PC-3 (cell line): ENCODE measurements around the gene DIAPH2. TPM values are rescaled to one million over a fixed set of nuclear protein-coding genes. Genes with fewer than 3 reads are reported as not detected.

Experiments
- ATAC-seq: fragments of 200-7000 bp; cut with Tn5 transposase; 2 replicates; pipeline ENCODE4 v1.9.1; 2020; ENCODE audit warnings: mild to moderate bottlenecking, moderate library complexity
- BruUV-seq: library from RNA; stranded (reverse); fragments of 400-500 nt; replicated peaks from 2 replicates; lab custom pipeline; 2021; lab: Mats Ljungman, UMichigan
- CTCF ChIA-PET: fragments of 300-600 bp; sonication (Branson Sonifier 250); formaldehyde crosslinking; loops from one replicate; lab custom pipeline; 2022; ENCODE audit warnings: antibody characterized with exemption; lab: Charles Lee
- POLR2A ChIA-PET: fragments of 300-600 bp; sonication (Branson Sonifier 250); formaldehyde crosslinking; loops from one replicate; lab custom pipeline; 2022; ENCODE audit warnings: antibody characterized with exemption; ENCODE audit not compliant: unreplicated experiment; lab: Charles Lee
- DNase-seq: peaks from one replicate; pipeline ENCODE4 v3.0.0-alpha.2; 2015
- H2AFZ ChIP-seq: fragments of 300-600 bp; sonication (generic); 2 replicates; pipeline ENCODE4 v1.6.0; 2016; ENCODE audit warnings: antibody characterized with exemption, low read length
- H3F3A ChIP-seq: fragments of 300-600 bp; sonication (generic); one replicate; pipeline ENCODE4 v1.6.0; 2017; ENCODE audit warnings: antibody characterized with exemption, low read length, control low read depth, mild to moderate bottlenecking; ENCODE audit not compliant: unreplicated experiment
- H3K27ac ChIP-seq: fragments of 300-600 bp; sonication (generic); 2 replicates; pipeline ENCODE4 v1.5.1; 2016; ENCODE audit warnings: mild to moderate bottlenecking, low read length
- H3K27me3 ChIP-seq: fragments of 300-600 bp; sonication (generic); 2 replicates; pipeline ENCODE4 v1.6.1; 2016; ENCODE audit warnings: low read length, mixed read lengths
- H3K36me3 ChIP-seq: fragments of 300-600 bp; sonication (generic); 2 replicates; pipeline ENCODE4 v1.6.1; 2016; ENCODE audit warnings: low read depth, mixed run types, low read length, mixed read lengths
- H3K4me1 ChIP-seq: fragments of 300-600 bp; sonication (generic); 2 replicates; pipeline ENCODE4 v1.5.1; 2016; ENCODE audit warnings: low read length; ENCODE audit not compliant: insufficient read depth
- H3K4me2 ChIP-seq: fragments of 300-600 bp; sonication (generic); 2 replicates; pipeline ENCODE4 v1.6.0; 2016; ENCODE audit warnings: low read length
- H3K4me3 ChIP-seq: fragments of 300-600 bp; sonication (generic); 2 replicates; pipeline ENCODE4 v1.5.1; 2016; ENCODE audit warnings: mild to moderate bottlenecking, low read length, mixed read lengths
- H3K79me2 ChIP-seq: fragments of 300-600 bp; sonication (generic); 2 replicates; pipeline ENCODE4 v1.6.1; 2017; ENCODE audit warnings: low read length, mixed read lengths
- H3K9ac ChIP-seq: fragments of 300-600 bp; sonication (generic); 2 replicates; pipeline ENCODE4 v1.6.0; 2016; ENCODE audit warnings: mild to moderate bottlenecking, low read length
- H3K9me2 ChIP-seq: fragments of 300-600 bp; sonication (generic); replicated peaks from 2 replicates; pipeline ENCODE4 v1.6.1; 2016; ENCODE audit warnings: mixed run types, low read length, mixed read lengths
- H3K9me3 ChIP-seq: fragments of 300-600 bp; sonication (generic); 2 replicates; pipeline ENCODE4 v1.6.1; 2016; ENCODE audit warnings: low read length, mixed read lengths
- H4K20me1 ChIP-seq: fragments of 300-600 bp; sonication (generic); 2 replicates; pipeline ENCODE4 v1.6.1; 2016; ENCODE audit warnings: low read length, mixed read lengths
- CTCF ChIP-seq: fragments of 300-600 bp; sonication (generic); conservative IDR thresholded peaks from 2 replicates; pipeline ENCODE4 v1.5.1; 2017; ENCODE audit warnings: antibody characterized with exemption, low read depth, mild to moderate bottlenecking, low read length
- EZH2 ChIP-seq: fragments of 300-600 bp; sonication (generic); IDR thresholded peaks from one replicate; pipeline ENCODE4 v1.6.1; 2017; ENCODE audit warnings: antibody characterized with exemption, mild to moderate bottlenecking, low read length; ENCODE audit not compliant: unreplicated experiment
- EZH2phosphoT487 ChIP-seq: fragments of 300-600 bp; sonication (generic); IDR thresholded peaks from 2 replicates; pipeline ENCODE4 v1.6.1; 2018; ENCODE audit warnings: mild to moderate bottlenecking, antibody characterized with exemption, low read length, borderline replicate concordance
- intact Hi-C: fragments of 100-400 bp; cut with micrococcal nuclease; formaldehyde crosslinking; loops from 2 replicates; pipeline ENCODE4 v1.9.0; 2023
- total RNA-seq: library from RNA; depleted of rRNA; stranded (reverse); fragments of >200 nt; gene quantifications from 2 replicates; pipeline ENCODE4 v1.2.3, GENCODE V29; 2014

DIAPH2 gene
- total RNA-seq, 1 experiment from 2014 or later = 15.1 TPM

GRCh38 chrX:96985046-96985445 is 300.4 kb downstream of the DIAPH2 start:
- Histone ChIP-seq H2AFZ (no peak overlapping the region), H3K27me3 (no peaks in the 10 kb centered on the region), H4K20me1 (no peaks in the 10 kb centered on the region), H3K4me2 (no peak overlapping the region), H3K36me3 (no peaks in the 10 kb centered on the region), H3K9me3 (no peaks in the 10 kb centered on the region), H3K27ac (no peak overlapping the region), H3K4me3 (no peak overlapping the region), H3F3A (no peaks in the 10 kb centered on the region), H3K9ac (no peak overlapping the region), H3K79me2 (no peaks in the 10 kb centered on the region), H3K9me2 (no peaks in the 10 kb centered on the region), H3K4me1 (no peaks in the 10 kb centered on the region)
- TF ChIP-seq EZH2phosphoT487 (no peak), EZH2 (no peak), CTCF (no peak)
- BruUV-seq = no TSS peak
- ChIA-PET CTCF (no interaction called here), POLR2A (no interaction called here)
- ATAC-seq = no peak
- no peak for DNase-seq
- intact Hi-C loops = no loop called here

GRCh38 chrX:96987228-96987627 is 302.6 kb downstream of the DIAPH2 start:
- no peaks in the 10 kb centered on the region for H3K9me2 ChIP-seq
- no peak overlapping the region for H3K4me2 ChIP-seq
- ChIA-PET POLR2A (no interaction called here), CTCF (no interaction called here)
- BruUV-seq = no TSS peak
- no peaks in the 10 kb centered on the region for H3K9me3 ChIP-seq
- no peak overlapping the region for H2AFZ ChIP-seq
- DNase-seq (peak; percentile 15), ATAC-seq (no peak)
- intact Hi-C loops = no loop called here
- H3K4me1 ChIP-seq = no peaks in the 10 kb centered on the region
- H4K20me1 ChIP-seq = no peaks in the 10 kb centered on the region
- no peaks in the 10 kb centered on the region for H3F3A ChIP-seq
- H3K79me2 ChIP-seq = no peaks in the 10 kb centered on the region
- H3K27me3 ChIP-seq = no peaks in the 10 kb centered on the region
- TF ChIP-seq CTCF = no peak
- no peak for TF ChIP-seq EZH2
- TF ChIP-seq EZH2phosphoT487 = no peak
- H3K4me3 ChIP-seq = no peak overlapping the region
- no peak overlapping the region for H3K9ac ChIP-seq
- H3K36me3 ChIP-seq = no peaks in the 10 kb centered on the region
- no peak overlapping the region for H3K27ac ChIP-seq

GRCh38 chrX:96989830-96990571 is 305.4 kb downstream of the DIAPH2 start:
- Histone ChIP-seq H3K4me1 (no peaks in the 10 kb centered on the region), H3K4me2 (no peak overlapping the region), H3K27ac (no peak overlapping the region), H3K79me2 (no peaks in the 10 kb centered on the region), H3F3A (no peaks in the 10 kb centered on the region), H3K36me3 (no peaks in the 10 kb centered on the region), H3K4me3 (no peak overlapping the region), H3K27me3 (no peaks in the 10 kb centered on the region), H2AFZ (no peak overlapping the region), H3K9ac (no peak overlapping the region), H3K9me3 (no peaks in the 10 kb centered on the region), H3K9me2 (no peaks in the 10 kb centered on the region), H4K20me1 (no peaks in the 10 kb centered on the region)
- ATAC-seq = no peak
- no peak for DNase-seq
- BruUV-seq = no TSS peak
- intact Hi-C loops = no loop called here
- ChIA-PET CTCF (no interaction called here), POLR2A (no interaction called here)
- TF ChIP-seq EZH2phosphoT487 (no peak), CTCF (no peak), EZH2 (no peak)
